Right ventricle myocardium superior (tissue), 1 donor: Measurements from ENCODE around the gene IL6. TPM values are rescaled to one million over a fixed set of nuclear protein-coding genes. Genes with fewer than 3 reads are reported as not detected.
"Not testable (repeated sequence)": the region's sequence is repeated elsewhere in the genome, so short reads cannot be mapped to it uniquely, and the experiment has no call there.

Experiments used
- ATAC-seq: fragments of 200-7000 bp; cut with Tn5 transposase; one replicate; pipeline ENCODE4 v1.9.1; 2020; ENCODE audit warnings: mild to moderate bottlenecking; ENCODE audit not compliant: poor library complexity
- DNase-seq: peaks from one replicate; pipeline ENCODE4 v3.0.0-alpha.2; 2020
- intact Hi-C: fragments of 100-400 bp; cut with DNase I; formaldehyde crosslinking; loops from one replicate; pipeline ENCODE4 v1.11.2; 2022
- total RNA-seq: library from RNA; stranded (reverse); fragmentation: NEBNext Ultra II Directional; extraction: Animal tissue kit (Norgen Biotek cat#: 25700); gene quantifications from one replicate; pipeline ENCODE4 v1.2.1, GENCODE V29; 2021
- donor health status: DM: no; HTN: yes; CAD: no; lungs with severe emphysema.

The IL6 gene
- total RNA-seq, 1 donor from 2014 or later = 1.0 TPM

DNA sequence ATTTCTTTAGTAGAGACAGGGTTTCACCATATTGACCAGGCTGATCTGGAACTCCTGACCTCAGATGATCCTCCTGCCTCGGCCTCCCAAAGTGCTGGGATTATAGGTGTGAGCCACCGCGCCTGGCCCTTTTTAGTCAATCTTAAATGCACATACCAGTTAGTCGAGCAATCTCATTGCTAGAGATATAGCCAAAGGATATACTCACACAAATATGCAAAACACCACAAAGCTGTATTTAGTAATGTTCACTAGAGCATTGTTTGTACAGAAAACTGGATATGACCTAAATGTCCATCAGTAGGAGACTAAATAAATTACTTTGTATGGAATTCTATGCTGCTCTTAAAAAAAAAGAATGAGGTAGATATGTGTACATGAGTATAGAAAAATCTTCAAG is 24.5 kb upstream of the IL6 start:
- intact Hi-C loops = no loop called here
- no peak for DNase-seq
- no peak for ATAC-seq

DNA sequence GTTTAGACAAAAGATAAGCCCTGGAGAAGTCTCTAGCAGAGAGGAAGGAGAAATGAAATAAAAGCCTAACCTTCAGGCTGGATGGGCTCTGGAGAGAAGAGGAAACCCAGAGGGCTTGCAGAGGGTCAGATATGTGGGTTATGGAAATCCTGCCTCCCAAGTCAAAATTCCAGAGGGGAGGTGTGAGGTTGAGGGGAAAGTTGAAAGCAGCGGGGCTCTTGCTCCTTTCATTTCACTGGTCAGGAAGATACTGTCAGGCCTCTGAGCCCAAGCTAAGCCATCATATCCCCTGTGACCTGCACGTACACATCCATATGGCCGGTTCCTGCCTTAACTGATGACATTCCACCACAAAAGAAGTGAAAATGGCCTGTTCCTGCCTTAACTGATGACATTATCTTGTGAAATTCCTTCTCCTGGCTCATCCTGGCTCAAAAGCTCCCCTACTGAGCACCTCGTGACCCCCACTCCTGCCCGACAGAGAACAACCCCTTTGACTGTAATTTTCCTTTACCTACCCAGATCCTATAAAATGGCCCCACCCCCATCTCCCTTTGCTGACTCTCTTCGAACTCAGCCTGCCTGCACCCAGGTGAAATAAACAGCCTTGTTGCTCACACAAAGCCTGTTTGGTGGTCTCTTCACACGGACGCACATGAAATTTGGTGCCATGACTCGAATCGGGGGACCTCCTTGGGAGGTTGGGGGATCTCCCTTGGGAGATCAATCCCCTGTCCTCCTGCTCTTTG is 23.7 kb upstream of the IL6 start:
- ATAC-seq, DNase-seq, intact Hi-C loops: not testable (repeated sequence)

DNA sequence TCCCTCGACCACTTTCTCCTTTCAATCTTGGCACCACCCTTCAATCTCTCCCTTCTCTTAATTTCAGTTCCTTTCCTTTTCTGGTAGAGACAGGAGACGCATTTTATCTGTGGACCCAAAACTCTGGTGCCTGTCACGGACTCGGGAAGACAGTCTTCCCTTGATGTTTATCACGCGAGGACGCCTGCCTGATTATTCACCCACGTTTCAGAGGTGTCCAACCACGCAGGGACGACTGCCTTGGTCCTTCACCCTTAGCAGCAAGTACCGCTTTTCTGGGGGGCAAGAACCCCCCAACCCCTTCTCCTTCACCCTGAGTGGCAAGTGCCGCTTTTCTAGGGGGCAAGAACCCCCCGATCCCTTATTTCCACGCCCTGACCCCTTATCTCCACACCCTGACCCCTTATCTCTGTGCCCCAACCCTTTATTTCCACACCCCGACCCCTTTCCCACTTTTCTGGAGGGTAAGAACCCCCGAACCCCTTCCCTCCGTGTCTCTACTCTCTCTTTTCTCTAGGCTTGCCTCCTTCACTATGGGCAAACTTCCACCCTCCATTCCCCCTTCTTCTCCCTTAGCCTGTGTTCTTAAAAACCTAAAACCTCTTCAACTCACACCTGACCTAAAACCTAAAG is 22.9 kb upstream of the IL6 start:
- DNase-seq, intact Hi-C loops, ATAC-seq: not testable (repeated sequence)

DNA sequence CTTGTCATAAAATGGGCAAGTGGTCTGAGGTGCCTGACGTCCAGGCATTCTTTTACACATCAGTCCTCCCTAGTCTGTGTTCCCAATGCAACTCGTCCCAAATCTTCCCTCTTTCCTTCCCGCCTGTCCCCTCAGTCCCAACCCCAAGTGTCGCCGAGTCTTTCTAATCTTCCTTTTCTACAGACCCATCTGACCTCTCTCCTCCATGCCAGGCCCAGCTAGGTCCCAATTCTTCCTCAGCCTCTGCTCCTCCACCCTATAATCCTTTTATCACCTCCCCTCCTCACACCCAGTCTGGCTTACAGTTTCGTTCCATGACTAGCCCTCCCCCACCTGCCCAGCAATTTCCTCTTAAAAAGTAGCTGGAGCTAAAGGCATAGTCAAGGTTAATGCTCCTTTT is 22.3 kb upstream of the IL6 start:
- DNase-seq, intact Hi-C loops, ATAC-seq: not testable (repeated sequence)

DNA sequence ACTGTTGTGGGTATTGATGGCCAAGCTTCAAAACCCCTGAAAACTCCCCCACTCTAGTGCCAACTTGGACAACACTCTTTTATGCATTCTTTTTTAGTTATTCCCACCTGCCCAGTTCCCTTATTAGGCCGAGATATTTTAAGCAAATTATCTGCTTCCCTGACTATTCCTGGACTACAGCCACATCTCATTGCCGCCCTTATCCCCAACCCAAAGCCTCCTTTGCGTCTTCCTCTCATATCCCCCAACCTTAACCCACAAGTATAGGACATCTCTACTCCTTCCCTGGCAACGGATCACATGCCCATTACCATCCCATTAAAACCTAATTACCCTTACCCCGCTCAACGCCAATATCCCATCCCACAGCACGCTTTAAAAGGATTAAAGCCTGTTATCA is 21.1 kb upstream of the IL6 start:
- intact Hi-C loops, DNase-seq, ATAC-seq: not testable (repeated sequence)

DNA sequence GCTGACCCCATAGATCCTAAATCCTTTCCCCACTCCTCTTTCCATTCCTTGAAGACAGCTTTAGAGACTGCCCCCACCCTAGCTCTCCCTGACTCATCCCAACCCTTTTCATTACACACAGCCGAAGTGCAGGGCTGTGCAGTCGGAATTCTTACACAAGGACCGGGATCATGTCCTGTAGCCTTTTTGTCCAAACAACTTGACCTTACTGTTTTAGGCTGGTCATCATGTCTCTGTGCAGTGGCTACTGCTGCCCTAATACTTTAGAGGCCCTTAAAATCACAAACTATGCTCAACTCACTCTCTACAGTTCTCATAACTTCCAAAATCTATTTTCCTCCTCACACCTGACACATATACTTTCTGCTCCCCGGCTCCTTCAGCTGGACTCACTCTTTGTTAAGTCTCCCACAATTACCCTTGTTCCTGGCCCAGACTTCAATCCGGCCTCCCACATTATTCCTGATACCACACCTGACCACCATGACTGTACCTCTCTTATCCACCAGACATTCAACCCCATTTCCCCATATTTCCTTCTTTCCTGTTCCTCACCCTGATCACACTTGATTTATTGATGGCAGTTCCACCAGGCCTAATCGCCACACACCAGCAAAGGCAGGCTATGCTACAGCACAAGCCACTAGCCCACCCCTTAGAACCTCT is 19.8 kb upstream of the IL6 start:
- DNase-seq, intact Hi-C loops, ATAC-seq: not testable (repeated sequence)

DNA sequence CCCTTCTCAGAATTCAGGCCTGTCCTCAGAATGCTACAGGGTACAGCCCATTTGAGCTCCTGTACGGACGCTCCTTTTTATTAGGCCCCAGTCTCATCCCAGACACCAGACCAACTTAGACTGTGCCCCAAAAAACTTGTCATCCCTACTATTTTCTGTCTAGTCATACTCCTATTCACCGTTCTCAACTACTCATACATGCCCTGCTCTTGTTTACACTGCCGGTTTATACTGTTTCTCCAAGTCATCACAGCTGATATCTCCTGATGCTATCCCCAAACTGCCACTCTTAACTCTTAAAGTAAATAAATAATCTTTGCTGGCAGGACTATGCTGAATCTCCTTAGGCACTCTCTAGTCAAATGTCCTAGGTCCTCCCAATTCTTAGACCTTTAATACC is 18.8 kb upstream of the IL6 start:
- DNase-seq, intact Hi-C loops, ATAC-seq: not testable (repeated sequence)

DNA sequence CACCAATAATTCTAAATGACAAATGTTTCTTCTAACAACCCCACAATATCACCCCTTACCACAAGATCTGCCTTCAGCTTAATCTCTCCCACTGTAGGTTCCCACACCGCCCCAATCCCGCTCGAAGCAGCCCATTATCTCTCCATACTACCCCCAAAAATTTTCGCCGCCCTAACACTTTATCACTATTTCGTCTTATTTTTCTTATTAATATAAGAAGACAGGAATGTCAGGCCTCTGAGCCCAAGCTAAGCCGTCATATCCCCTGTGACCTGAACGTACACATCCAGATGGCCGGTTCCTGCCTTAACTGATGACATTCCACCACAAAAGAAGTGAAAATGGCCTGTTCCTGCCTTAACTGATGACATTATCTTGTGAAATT is 18.3 kb upstream of the IL6 start:
- ATAC-seq, intact Hi-C loops, DNase-seq: not testable (repeated sequence)

DNA sequence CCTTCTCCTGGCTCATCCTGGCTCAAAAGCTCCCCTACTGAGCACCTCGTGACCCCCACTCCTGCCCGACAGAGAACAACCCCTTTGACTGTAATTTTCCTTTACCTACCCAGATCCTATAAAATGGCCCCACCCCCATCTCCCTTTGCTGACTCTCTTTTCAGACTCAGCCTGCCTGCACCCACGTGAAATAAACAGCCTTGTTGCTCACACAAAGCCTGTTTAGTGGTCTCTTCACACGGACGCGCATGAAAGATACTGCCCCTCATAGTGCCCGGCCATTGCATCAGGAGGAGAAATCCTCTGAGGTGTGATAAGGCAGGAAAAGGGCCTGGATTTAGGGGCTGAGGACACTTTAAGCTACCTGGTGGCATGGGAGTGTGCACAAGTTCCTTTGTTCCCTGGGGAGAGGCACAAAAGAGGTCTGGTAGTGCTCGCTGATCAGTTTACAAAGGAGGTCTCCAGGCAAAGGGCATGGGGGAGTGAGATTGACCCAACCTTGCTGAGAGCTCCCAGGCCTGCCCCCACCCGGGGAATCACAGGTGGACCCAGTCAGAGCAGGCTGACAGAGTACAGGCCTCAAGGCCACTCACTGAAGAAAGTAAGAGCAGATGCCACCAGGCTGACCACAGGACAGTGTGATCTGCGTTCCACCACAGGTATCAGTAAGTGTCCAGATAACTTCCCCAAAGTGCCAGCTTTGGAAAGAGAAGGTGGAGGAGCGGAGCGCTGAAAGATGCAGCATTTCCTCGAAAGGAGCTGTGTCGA is 17.8 kb upstream of the IL6 start:
- DNase-seq, ATAC-seq, intact Hi-C loops: not testable (repeated sequence)

DNA sequence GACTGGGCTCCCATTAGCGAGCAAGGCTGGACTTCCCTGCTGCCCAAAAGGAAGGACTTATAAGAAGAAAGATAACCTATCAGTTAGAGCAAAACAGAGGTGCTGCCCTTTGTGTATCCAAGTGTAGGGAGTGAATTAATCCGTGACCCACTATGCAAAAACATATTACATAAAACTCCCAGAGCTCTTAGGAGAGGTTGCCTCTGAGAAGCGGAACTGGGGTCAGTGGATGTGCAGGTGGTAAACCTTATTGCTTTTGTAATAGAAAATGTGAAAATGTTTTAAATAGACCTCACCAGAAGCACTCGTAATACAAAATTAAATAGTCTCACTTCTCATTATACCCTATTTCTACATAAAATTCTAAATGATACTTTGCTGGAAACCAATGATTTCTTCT is 17.1 kb upstream of the IL6 start:
- ATAC-seq (no peak), DNase-seq (no peak)
- intact Hi-C loops = no loop called here

DNA sequence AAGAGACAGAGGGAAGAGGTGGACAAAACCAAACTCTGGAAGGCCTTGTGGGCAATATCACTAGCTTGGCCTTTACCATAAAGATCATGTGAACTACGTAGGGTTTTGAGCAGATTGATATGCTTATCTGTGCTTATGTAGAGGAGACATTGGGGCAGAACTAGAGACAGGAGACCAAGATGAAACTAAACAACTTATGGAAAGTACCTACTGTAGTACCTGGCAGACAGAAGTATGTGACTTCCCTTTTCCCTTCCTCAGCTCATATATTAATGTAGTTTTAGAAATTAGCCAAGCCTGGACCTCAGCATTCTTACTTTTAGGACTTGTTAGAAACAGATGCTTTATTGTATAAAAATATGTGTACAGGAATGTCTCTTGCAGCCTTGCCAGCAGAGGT is 14.0 kb upstream of the IL6 start:
- DNase-seq = no peak
- intact Hi-C loops = no loop called here
- ATAC-seq = no peak

DNA sequence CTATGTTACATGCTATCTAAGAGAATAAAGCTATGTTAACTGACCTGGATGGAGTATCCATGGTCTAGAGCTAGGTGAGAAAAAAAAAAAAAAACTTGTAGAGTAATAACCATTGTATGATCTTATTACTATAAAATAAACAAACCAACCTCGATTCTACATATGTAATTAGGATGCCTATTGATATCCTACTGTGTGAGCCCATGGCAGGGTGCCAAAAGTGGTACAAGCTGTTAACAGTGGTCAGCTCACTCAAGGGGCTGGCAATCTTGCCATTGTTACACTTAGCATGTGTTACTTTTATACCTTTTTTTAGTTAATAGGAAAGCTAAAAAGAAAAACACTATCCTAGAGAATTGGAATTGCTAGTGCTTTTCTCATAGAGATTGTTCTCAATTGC is 13.5 kb upstream of the IL6 start:
- no peak for ATAC-seq
- intact Hi-C loops = no loop called here
- DNase-seq = no peak

DNA sequence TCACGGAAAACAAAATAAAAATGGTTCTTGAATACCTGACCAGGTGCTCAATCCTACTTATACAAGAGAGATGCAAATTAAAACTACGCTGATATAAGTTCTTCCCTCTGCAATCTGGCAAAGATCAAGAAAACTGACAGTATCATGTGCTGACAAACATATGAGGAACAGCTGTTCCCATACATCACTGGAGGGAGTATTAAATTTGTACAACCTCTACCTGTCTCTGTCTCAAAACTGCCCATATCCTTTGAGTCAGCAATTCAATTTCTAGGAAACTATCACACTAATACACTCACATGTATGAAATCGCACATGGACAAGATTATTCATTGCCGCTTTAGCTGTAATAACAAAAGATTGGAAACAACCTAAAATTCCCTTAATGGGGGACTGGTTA is 11.0 kb upstream of the IL6 start:
- DNase-seq (no peak), ATAC-seq (no peak)
- intact Hi-C loops = no loop called here

DNA sequence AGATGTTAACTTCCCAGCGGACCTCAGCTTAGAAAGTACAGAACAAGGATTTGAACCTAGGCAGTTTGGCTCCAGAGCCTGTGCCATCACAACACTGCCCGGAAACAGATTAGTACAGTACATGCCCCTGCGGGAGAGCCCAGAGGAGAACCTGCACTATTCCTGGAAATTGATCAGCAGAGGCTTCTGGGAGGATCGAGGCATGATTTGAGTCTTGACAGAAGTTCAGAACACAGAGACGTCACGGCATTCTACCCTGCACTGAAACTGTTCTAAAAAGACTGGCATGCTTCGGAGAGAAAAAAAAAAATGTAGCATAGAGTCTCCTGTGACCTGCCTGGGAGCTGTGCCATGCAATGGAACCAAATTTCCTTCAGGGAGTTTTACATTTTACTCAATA is 9.2 kb upstream of the IL6 start:
- no peak for DNase-seq
- intact Hi-C loops = no loop called here
- ATAC-seq = peak; percentile 19

DNA sequence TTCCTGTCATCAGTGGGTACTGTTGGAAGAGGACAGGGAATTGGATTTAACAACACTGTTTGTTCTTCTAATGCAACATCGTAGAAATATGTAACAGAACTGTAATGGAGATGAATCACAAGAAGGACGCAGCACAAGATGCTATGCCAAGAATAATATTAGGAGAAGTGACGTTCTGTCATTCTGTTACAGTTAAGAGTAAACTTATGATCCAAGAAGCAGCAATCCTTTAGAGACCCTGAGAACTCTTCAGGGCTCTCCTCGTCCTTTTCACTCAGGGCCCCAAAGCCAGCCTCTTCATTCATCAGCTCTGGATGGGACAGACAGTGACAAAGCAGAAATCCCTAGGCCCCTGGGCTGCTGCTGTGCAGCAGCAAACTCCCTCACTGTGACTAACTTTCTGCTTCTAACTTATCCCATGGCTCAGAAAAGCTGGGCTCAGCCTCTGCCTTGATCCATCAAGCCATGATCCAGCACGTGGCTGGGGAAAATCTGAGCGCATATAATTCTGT is 8.7 kb upstream of the IL6 start:
- ATAC-seq (peak; percentile 67), DNase-seq (no peak)
- intact Hi-C loops = no loop called here

DNA sequence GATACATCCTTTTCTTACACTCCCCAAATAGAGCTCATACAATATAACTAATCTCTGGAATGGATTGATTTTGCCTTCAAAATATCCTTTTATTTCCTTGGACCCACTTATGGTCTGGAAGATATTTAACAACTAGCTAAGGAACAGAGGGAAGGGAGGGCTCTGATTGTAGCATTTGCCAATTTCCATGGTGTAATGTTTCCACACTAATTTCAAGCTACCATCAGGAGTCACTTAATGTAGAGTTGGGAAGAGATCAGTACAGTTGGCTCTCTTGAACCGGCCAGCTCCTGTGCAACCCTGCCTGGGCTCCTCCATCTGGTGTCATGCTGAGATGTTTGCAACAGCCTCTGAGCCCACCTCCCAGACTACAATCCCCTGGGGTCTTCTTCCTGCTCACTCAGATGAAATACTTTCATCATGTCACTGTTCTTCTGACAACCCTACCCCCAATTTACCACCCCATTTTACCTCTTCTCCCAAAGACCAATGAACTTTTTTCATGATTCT is 8.0 kb upstream of the IL6 start:
- DNase-seq = no peak
- ATAC-seq = no peak
- intact Hi-C loops = no loop called here

DNA sequence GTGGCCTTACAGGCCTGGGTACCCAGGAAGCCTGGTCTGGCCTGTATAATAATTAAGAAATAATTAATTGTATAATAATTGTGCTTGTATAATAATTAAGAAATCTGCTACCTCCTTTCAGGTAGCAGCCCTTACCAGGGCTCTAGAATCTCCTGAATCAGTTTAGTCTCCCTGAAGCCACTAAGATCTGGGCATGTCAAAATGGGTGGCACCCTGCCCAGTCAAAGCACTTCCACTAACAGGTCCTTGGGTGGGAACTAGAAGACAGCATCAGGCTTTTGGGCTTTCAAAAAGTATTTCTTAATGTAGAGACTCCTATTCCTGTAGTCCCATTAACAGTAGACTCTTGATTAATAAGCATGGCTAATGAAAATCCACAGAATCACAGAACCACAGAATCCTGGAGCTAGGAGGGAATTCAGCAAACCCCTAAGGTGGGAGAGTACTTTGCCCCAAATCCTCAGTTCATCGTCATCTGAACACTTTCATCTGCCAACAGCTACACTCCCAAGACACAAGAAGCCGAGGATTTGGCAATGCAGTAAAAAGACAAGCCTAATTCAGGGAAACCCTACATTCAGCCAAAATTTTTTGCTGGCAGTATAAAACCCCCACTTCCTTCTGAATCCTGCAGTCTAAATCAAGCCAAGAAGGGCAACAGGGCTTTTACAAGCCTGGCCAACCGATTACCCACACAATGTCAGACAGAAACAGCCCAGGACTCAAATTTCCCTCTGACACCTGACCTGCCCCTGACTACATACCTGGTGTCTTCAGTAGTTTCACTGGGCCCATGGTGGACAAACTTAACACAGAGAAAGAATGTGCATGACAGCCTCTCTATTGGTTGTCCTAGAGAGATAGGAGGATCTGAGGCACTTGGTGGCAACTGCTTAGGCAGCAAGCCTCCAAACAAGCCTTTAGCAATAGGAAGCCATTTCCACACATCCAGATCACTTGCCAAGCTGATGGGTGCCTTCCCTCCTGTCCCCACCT is 5.9 kb upstream of the IL6 start:
- ATAC-seq (no peak), DNase-seq (peak; percentile 51)
- intact Hi-C loops = loop anchor here (10.0 kb wide), 1 partner anchor 334 kb away; no protein-coding TSS in a partner anchor
